ENCODE data around the gene TSPAN18. TPM values are rescaled to one million over a fixed set of nuclear protein-coding genes. Genes with fewer than 3 reads are reported as not detected.

Gene TSPAN18
- total RNA-seq, 1 experiment from 2014 or later: 21.3 TPM

DNA sequence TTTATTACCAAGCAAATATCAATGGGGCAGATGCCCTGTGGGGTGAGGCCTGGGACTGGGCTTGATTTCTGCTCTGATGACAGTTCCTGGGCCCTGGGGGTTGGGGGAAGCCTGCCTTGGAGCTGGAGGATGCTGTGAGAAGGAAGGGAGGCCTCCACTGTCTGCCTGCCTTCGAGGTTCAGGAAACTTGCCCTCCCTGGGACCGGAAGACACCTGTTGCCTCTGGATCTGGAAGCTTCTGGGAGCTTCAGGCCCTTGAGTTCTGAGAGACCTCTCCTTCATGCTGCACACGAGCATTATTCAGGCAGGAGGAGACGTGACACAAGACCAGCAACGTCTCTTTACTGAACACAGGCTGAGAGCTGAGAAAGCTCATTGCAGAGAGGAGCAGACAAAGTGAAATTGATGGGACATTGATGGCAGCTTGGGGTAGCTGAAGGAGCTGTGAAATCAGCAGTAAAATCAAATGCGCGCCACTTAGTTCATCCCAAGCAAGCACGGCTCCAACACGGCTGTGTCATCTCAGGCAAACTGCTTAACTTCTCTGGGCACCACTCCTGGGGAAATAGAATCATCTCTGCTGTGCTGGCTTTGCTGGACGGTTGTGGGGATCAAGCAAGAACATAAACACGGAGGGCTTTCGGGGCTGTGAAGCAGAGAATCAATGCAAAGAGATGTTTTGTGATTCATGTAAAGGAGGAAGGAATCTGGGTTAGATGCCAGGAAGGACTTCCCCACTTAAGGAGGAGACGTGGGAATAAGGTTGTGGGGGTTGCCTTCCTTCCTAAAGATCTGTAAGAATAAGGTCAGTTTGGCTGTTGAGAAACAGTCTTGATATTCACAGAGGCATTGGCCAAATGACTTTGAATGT lies 159.4 kb downstream of the TSPAN18 start:
- Histone ChIP-seq H3K27me3 (ENCODE audit: control insufficient read depth, insufficient read depth, low read length) (no peaks in the 10 kb centered on the region), H3K9me3 (ENCODE audit: control insufficient read depth, insufficient read depth, low read depth, low read length) (no peaks in the 10 kb centered on the region), H3K4me3 (ENCODE audit: low read depth in 2 of 2, low read length in 2 of 2) (no peak overlapping the region), H3K36me3 (ENCODE audit: control insufficient read depth, insufficient read depth, low read length) (no peaks in the 10 kb centered on the region), H3K4me1 (ENCODE audit: control insufficient read depth, insufficient read depth, low read length) (peaks cover 2% of the 10 kb centered on the region; the same call in 1 of the 2 replicates), H3K27ac (ENCODE audit: low read length) (no peak overlapping the region)
- ChIA-PET POLR2A (no interaction called here), CTCF (interaction anchor here (0.5 kb wide), 1 partner anchor 159 kb away, joined by 6 read pairs; no protein-coding TSS in a partner anchor)
- in situ Hi-C loops (cut with HindIII; ENCODE audit: low pct_unique_long_range_greater_than_20kb, low sequenced_read_pairs): no loop called here
- intact Hi-C loops (cut with micrococcal nuclease; ENCODE audit: unreplicated experiment): no loop called here
- no TSS peak for BruUV-seq (replicated peaks)
- DNase-seq (ENCODE audit: low read depth, low spot score) (no peak), ATAC-seq (no peak)
- TF ChIP-seq SIN3A (IDR thresholded peaks at IDR 0.05; ENCODE audit: borderline replicate concordance, insufficient read depth, low read depth, low read length): no peak
- TF ChIP-seq CTCF (IDR thresholded peaks at IDR 0.05): no peak
- TF ChIP-seq POLR2AphosphoS5 (IDR thresholded peaks at IDR 0.05; ENCODE audit: low read depth, low read length): no peak
- TF ChIP-seq REST (IDR thresholded peaks at IDR 0.05; ENCODE audit: insufficient read depth in 1 of 2, low read depth in 2 of 2, low read length in 1 of 2): no peak
- TF ChIP-seq TCF7L2 (IDR thresholded peaks at IDR 0.05; ENCODE audit: low read depth, low read length): no peak

- ATAC-seq (no peak), DNase-seq (ENCODE audit: low read depth, low spot score) (no peak)
- BruUV-seq (replicated peaks): no TSS peak
- ChIA-PET POLR2A (interaction anchor here (0.7 kb wide), 1 partner anchor 424 kb away, joined by 3 read pairs; no protein-coding TSS in a partner anchor), CTCF (no interaction called here)
- TF ChIP-seq POLR2AphosphoS5 (IDR thresholded peaks at IDR 0.05; ENCODE audit: low read depth, low read length): no peak
- no peak for TF ChIP-seq REST (IDR thresholded peaks at IDR 0.05; ENCODE audit: insufficient read depth in 1 of 2, low read depth in 2 of 2, low read length in 1 of 2)
- TF ChIP-seq TCF7L2 (IDR thresholded peaks at IDR 0.05; ENCODE audit: low read depth, low read length): no peak
- TF ChIP-seq SIN3A (IDR thresholded peaks at IDR 0.05; ENCODE audit: borderline replicate concordance, insufficient read depth, low read depth, low read length): no peak
- no peak for TF ChIP-seq CTCF (IDR thresholded peaks at IDR 0.05)
- Histone ChIP-seq H3K27ac (ENCODE audit: low read length) (no peak overlapping the region), H3K4me1 (ENCODE audit: control insufficient read depth, insufficient read depth, low read length) (peaks cover 2% of the 10 kb centered on the region; the same call in 1 of the 2 replicates), H3K36me3 (ENCODE audit: control insufficient read depth, insufficient read depth, low read length) (no peaks in the 10 kb centered on the region), H3K27me3 (ENCODE audit: control insufficient read depth, insufficient read depth, low read length) (no peaks in the 10 kb centered on the region), H3K9me3 (ENCODE audit: control insufficient read depth, insufficient read depth, low read depth, low read length) (no peaks in the 10 kb centered on the region), H3K4me3 (ENCODE audit: low read depth in 2 of 2, low read length in 2 of 2) (no peak overlapping the region)
- in situ Hi-C loops (cut with HindIII; ENCODE audit: low pct_unique_long_range_greater_than_20kb, low sequenced_read_pairs): no loop called here
- intact Hi-C loops (cut with micrococcal nuclease; ENCODE audit: unreplicated experiment): no loop called here
Measured at GRCh38 chr11:44886790-44887140, 160.0 kb downstream of the TSPAN18 start.

Data from Panc1 (cell line).